Measurements from ENCODE around the gene LRP1-AS. TPM values are rescaled to one million over a fixed set of nuclear protein-coding genes. Genes with fewer than 3 reads are reported as not detected.

Gene LRP1-AS
- total RNA-seq, 1 experiment from 2014 or later, result not detected

DNA sequence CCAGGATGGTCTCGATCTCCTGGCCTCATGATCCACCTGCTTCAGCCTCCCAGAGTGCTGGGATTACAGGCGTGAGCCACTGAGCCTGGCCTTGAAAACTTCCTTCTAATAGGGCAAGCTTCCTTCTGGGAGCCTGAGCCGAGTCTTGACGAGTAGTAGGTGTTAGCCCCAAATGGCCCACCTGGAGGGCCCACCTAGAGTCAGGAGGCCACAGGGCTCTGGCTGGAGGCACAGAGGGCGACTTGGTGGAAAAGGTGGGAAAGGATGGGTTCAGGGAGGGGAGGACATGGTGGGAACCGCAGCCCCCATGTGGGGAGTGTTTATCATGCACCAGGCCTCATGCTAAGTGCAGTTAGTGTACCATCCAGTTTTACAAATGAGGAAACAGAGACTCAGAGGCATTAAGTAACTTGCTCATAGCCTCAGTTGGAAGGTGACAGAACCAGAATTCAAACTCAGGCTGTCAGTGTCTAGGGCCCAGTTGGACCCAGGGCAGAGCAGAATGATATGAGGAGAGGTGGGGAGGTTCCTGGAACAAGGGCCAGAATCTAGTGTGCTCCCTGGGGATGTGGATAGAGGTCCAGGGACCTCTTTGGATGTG, 3.1 kb upstream of the LRP1-AS start:
- CTCF ChIA-PET, result interaction anchor here (0.6 to 1.1 kb wide), 3 partner anchors 23 to 352 kb away, joined by 3 read pairs; partner anchors contain the start of gene LRP1
- BruUV-seq (replicated peaks), result no TSS peak
- intact Hi-C loops (cut with micrococcal nuclease; ENCODE audit: unreplicated experiment), result no loop called here
- Mint-ChIP-seq H3K4me3 (ENCODE audit: low read depth, unreplicated experiment) (no peak overlapping the region), H3K27me3 (ENCODE audit: unreplicated experiment) (peaks cover 14% of the 10 kb centered on the region), H3K36me3 (ENCODE audit: insufficient read depth, unreplicated experiment) (peaks cover 5% of the 10 kb centered on the region), H3K9me3 (ENCODE audit: low read depth, unreplicated experiment) (no peaks in the 10 kb centered on the region), H3K4me1 (ENCODE audit: low read depth, unreplicated experiment) (peaks cover 19% of the 10 kb centered on the region), H3K27ac (ENCODE audit: unreplicated experiment) (no peak overlapping the region)
- TF ChIP-seq CTCF (IDR thresholded peaks at IDR 0.05; ENCODE audit: unreplicated experiment), result no peak
- no peak for DNase-seq

DNA sequence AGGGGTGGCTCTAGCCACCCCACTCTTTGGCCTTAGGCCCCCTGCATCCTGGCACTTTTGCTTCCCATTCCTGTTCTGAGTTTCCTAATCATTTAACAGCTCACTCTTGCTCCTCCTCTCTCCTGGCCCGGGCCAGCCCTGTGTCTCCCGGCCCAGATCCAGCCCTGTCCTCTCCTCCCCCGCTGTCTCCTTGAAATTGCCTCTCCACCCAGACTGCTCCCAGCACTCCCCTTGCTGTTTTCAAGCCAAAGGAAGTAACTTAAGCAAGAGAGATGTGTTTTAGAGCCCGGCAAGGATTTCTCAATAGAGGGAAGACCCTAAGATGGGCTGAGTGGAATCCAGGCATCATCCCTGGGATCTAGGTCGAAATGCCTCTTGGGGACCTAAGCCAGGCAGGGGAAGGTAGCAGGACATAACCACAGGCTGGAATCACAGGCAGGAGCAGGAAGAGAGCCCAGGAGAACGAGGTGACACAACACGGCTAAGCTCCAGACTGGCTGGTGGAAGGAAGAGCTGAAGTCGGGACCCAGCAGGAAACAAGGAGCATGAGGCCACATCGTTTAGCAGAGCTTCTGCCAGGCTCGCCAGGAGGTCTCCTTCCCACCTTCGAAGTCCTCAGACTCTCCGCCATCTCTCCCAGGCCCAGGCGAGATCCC, 2.0 kb upstream of the LRP1-AS start:
- intact Hi-C loops (cut with micrococcal nuclease; ENCODE audit: unreplicated experiment), result no loop called here
- peaks cover 14% of the 10 kb centered on the region for H3K27me3 Mint-ChIP-seq (ENCODE audit: unreplicated experiment)
- no peak for TF ChIP-seq CTCF (IDR thresholded peaks at IDR 0.05; ENCODE audit: unreplicated experiment)
- H3K36me3 Mint-ChIP-seq (ENCODE audit: insufficient read depth, unreplicated experiment), result peaks cover 5% of the 10 kb centered on the region
- no TSS peak for BruUV-seq (replicated peaks)
- no peak overlapping the region for H3K4me3 Mint-ChIP-seq (ENCODE audit: low read depth, unreplicated experiment)
- no peaks in the 10 kb centered on the region for H3K9me3 Mint-ChIP-seq (ENCODE audit: low read depth, unreplicated experiment)
- no peak for DNase-seq
- CTCF ChIA-PET, result interaction anchor here (0.6 to 1.5 kb wide), 2 partner anchors 28 to 49 kb away, joined by 3 to 8 read pairs; no protein-coding TSS in a partner anchor
- H3K27ac Mint-ChIP-seq (ENCODE audit: unreplicated experiment), result no peak overlapping the region
- peaks cover 19% of the 10 kb centered on the region for H3K4me1 Mint-ChIP-seq (ENCODE audit: low read depth, unreplicated experiment)

GRCh38 chr12:57148469-57149244, 1.2 kb upstream of the LRP1-AS start:
- CTCF ChIA-PET, result interaction anchor here (0.6 to 1.5 kb wide), 2 partner anchors 27 to 48 kb away, joined by 3 to 8 read pairs; no protein-coding TSS in a partner anchor
- DNase-seq, result no peak
- BruUV-seq (replicated peaks), result no TSS peak
- no peak for TF ChIP-seq CTCF (IDR thresholded peaks at IDR 0.05; ENCODE audit: unreplicated experiment)
- Mint-ChIP-seq H3K27ac (ENCODE audit: unreplicated experiment) (no peak overlapping the region), H3K36me3 (ENCODE audit: insufficient read depth, unreplicated experiment) (peaks cover 5% of the 10 kb centered on the region), H3K4me1 (ENCODE audit: low read depth, unreplicated experiment) (peaks cover 19% of the 10 kb centered on the region), H3K27me3 (ENCODE audit: unreplicated experiment) (peaks cover 12% of the 10 kb centered on the region), H3K4me3 (ENCODE audit: low read depth, unreplicated experiment) (no peak overlapping the region), H3K9me3 (ENCODE audit: low read depth, unreplicated experiment) (no peaks in the 10 kb centered on the region)
- intact Hi-C loops (cut with micrococcal nuclease; ENCODE audit: unreplicated experiment), result no loop called here

GRCh38 chr12:57146092-57146491, 1.3 kb downstream of the LRP1-AS start:
- Mint-ChIP-seq H3K4me3 (ENCODE audit: low read depth, unreplicated experiment) (no peak overlapping the region), H3K36me3 (ENCODE audit: insufficient read depth, unreplicated experiment) (peaks cover 5% of the 10 kb centered on the region), H3K4me1 (ENCODE audit: low read depth, unreplicated experiment) (peaks cover 19% of the 10 kb centered on the region), H3K9me3 (ENCODE audit: low read depth, unreplicated experiment) (no peaks in the 10 kb centered on the region), H3K27me3 (ENCODE audit: unreplicated experiment) (no peaks in the 10 kb centered on the region), H3K27ac (ENCODE audit: unreplicated experiment) (no peak overlapping the region)
- no peak for DNase-seq
- intact Hi-C loops (cut with micrococcal nuclease; ENCODE audit: unreplicated experiment), result no loop called here
- no TSS peak for BruUV-seq (replicated peaks)
- CTCF ChIA-PET, result interaction anchor here (0.6 kb wide), 1 partner anchor 944 kb away, joined by 4 read pairs; no protein-coding TSS in a partner anchor
- no peak for TF ChIP-seq CTCF (IDR thresholded peaks at IDR 0.05; ENCODE audit: unreplicated experiment)

All from Calu3 (cell line).